B cell (primary cell): ENCODE data around the gene TRPM2.

ENCODE experiments used
- CTCF ChIP-seq: fragments of 200-600 bp; IDR thresholded peaks from one replicate; pipeline ENCODE4 v1.8.0; 2022; ENCODE audit warnings: antibody characterized with exemption, mild to moderate bottlenecking
- EZH2 ChIP-seq: IDR thresholded peaks from 2 replicates; pipeline ENCODE4 v1.6.1; 2012; ENCODE audit warnings: borderline replicate concordance, low read depth, mild to moderate bottlenecking, moderate library complexity, low read length; ENCODE audit not compliant: insufficient read depth, poor library complexity, severe bottlenecking

GRCh38 chr21:44432841-44433790 lies 79.7 kb downstream of the TRPM2 start:
- TF ChIP-seq EZH2 (no peak), CTCF (no peak)
